ENCODE measurements around the gene ONECUT3.

Gene ONECUT3

GRCh38 chr19:1799695-1800342, 46.5 kb downstream of the ONECUT3 start:
- no peak for DNase-seq

- no peak for DNase-seq
Observed at GRCh38 chr19:1804858-1805257, 51.6 kb downstream of the ONECUT3 start.

- DNase-seq, result no peak
Observed at GRCh38 chr19:1805401-1806183, 52.3 kb downstream of the ONECUT3 start.

- DNase-seq, result no peak
Observed at GRCh38 chr19:1806184-1807029, 53.1 kb downstream of the ONECUT3 start.

- DNase-seq, result no peak
Observed at GRCh38 chr19:1807030-1807694, 53.9 kb downstream of the ONECUT3 start.

GRCh38 chr19:1807695-1808394, 54.5 kb downstream of the ONECUT3 start:
- DNase-seq, result no peak

GRCh38 chr19:1808395-1808731, 55.1 kb downstream of the ONECUT3 start:
- DNase-seq, result no peak

- no peak for DNase-seq
Observed at GRCh38 chr19:1809678-1810077, 56.4 kb downstream of the ONECUT3 start.

GRCh38 chr19:1810439-1811160, 57.3 kb downstream of the ONECUT3 start:
- no peak for DNase-seq

- no peak for DNase-seq
Observed at GRCh38 chr19:1811472-1811894, 58.2 kb downstream of the ONECUT3 start.

GRCh38 chr19:1811942-1812425, 58.7 kb downstream of the ONECUT3 start, which contains the start of gene ATP8B3:
ATP8B3 (minus strand) TSS chr19:1812276; CDS start chr19:1811736, 540 bp downstream.
- DNase-seq, result no peak

GRCh38 chr19:1812426-1813191, 59.3 kb downstream of the ONECUT3 start:
- DNase-seq, result peak; percentile 89

GRCh38 chr19:1813192-1814182, 60.2 kb downstream of the ONECUT3 start:
- DNase-seq, result no peak

GRCh38 chr19:1814391-1814790, 61.1 kb downstream of the ONECUT3 start:
- DNase-seq, result no peak

GRCh38 chr19:1814833-1815604, 61.7 kb downstream of the ONECUT3 start:
- no peak for DNase-seq

- no peak for DNase-seq
Observed at GRCh38 chr19:1815605-1816529, 62.6 kb downstream of the ONECUT3 start.
